ENCODE measurements around the gene WWOX. TPM values are rescaled to one million over a fixed set of nuclear protein-coding genes. Genes with fewer than 3 reads are reported as not detected.

Gene WWOX
- total RNA-seq, 1 donor from 2014 or later, result 106 TPM

GRCh38 chr16:78362524-78363135 is 263.2 kb downstream of the WWOX start:
- no peaks in the 10 kb centered on the region for H3K9me3 ChIP-seq
- no peaks in the 10 kb centered on the region for H3K27me3 ChIP-seq
- no peaks in the 10 kb centered on the region for H3K4me1 ChIP-seq
- no peak overlapping the region for H3K4me3 ChIP-seq
- H3K36me3 ChIP-seq, result no peaks in the 10 kb centered on the region
- TF ChIP-seq CTCF (IDR thresholded peaks at IDR 0.05), result no peak
- intact Hi-C loops (cut with DNase I), result no loop called here
- no peak overlapping the region for H3K27ac ChIP-seq
- DNase-seq (ENCODE audit: low spot score in 2 of 2), result no peak

GRCh38 chr16:78363843-78364555 is 264.5 kb downstream of the WWOX start:
- DNase-seq (ENCODE audit: low spot score in 2 of 2), result no peak
- Histone ChIP-seq H3K27ac (no peak overlapping the region), H3K9me3 (no peaks in the 10 kb centered on the region), H3K36me3 (no peaks in the 10 kb centered on the region), H3K27me3 (no peaks in the 10 kb centered on the region), H3K4me3 (no peak overlapping the region), H3K4me1 (no peaks in the 10 kb centered on the region)
- intact Hi-C loops (cut with DNase I), result no loop called here
- no peak for TF ChIP-seq CTCF (IDR thresholded peaks at IDR 0.05)

GRCh38 chr16:78364556-78364880 is 265.1 kb downstream of the WWOX start:
- H3K4me1 ChIP-seq, result no peaks in the 10 kb centered on the region
- intact Hi-C loops (cut with DNase I), result no loop called here
- H3K4me3 ChIP-seq, result no peak overlapping the region
- DNase-seq (ENCODE audit: low spot score in 2 of 2), result no peak
- H3K27ac ChIP-seq, result no peak overlapping the region
- H3K27me3 ChIP-seq, result no peaks in the 10 kb centered on the region
- TF ChIP-seq CTCF (IDR thresholded peaks at IDR 0.05), result no peak
- H3K36me3 ChIP-seq, result no peaks in the 10 kb centered on the region
- H3K9me3 ChIP-seq, result no peaks in the 10 kb centered on the region

GRCh38 chr16:78365366-78365765 is 265.9 kb downstream of the WWOX start:
- H3K4me3 ChIP-seq, result no peak overlapping the region
- DNase-seq (ENCODE audit: low spot score in 2 of 2), result no peak
- no peak for TF ChIP-seq CTCF (IDR thresholded peaks at IDR 0.05)
- H3K36me3 ChIP-seq, result no peaks in the 10 kb centered on the region
- H3K27ac ChIP-seq, result no peak overlapping the region
- no peaks in the 10 kb centered on the region for H3K27me3 ChIP-seq
- intact Hi-C loops (cut with DNase I), result no loop called here
- H3K4me1 ChIP-seq, result no peaks in the 10 kb centered on the region
- no peaks in the 10 kb centered on the region for H3K9me3 ChIP-seq

- Histone ChIP-seq H3K4me1 (no peaks in the 10 kb centered on the region), H3K9me3 (peaks cover 0 to 8% of the 10 kb centered on the region in 2 donors), H3K27ac (no peak overlapping the region), H3K27me3 (no peaks in the 10 kb centered on the region), H3K4me3 (no peak overlapping the region), H3K36me3 (no peaks in the 10 kb centered on the region)
- no peak for TF ChIP-seq CTCF (IDR thresholded peaks at IDR 0.05)
- DNase-seq (ENCODE audit: low spot score in 2 of 2), result no peak
- intact Hi-C loops (cut with DNase I), result no loop called here
Observed at GRCh38 chr16:78368121-78369102, 269.0 kb downstream of the WWOX start.
